Measurements from ENCODE around the gene LTF. TPM values are rescaled to one million over a fixed set of nuclear protein-coding genes. Genes with fewer than 3 reads are reported as not detected.
A peak's percentile ranks its signal among the peaks of the same experiment; 100 is the strongest.

The LTF gene
- polyA plus RNA-seq, 1 donor from 2014 or later = not detected

- Histone ChIP-seq H2AFZ (ENCODE audit: low read depth, low read length) (no peak overlapping the region), H3K36me3 (ENCODE audit: insufficient read depth, low read length) (no peaks in the 10 kb centered on the region), H3K27me3 (ENCODE audit: insufficient read depth, low read depth, low read length) (no peaks in the 10 kb centered on the region), H3K9me3 (ENCODE audit: low read length) (no peaks in the 10 kb centered on the region), H3F3A (ENCODE audit: insufficient read depth, low read length, poor library complexity, severe bottlenecking) (no peaks in the 10 kb centered on the region), H4K20me1 (ENCODE audit: insufficient read depth) (no peaks in the 10 kb centered on the region), H3K9me2 (ENCODE audit: insufficient read depth, low read length) (no peaks in the 10 kb centered on the region), H3K4me3 (ENCODE audit: low read length) (no peak overlapping the region), H3K4me2 (ENCODE audit: low read length) (no peak overlapping the region), H3K79me2 (replicated peaks; ENCODE audit: insufficient read depth, low read length) (no peaks in the 10 kb centered on the region), H3K27ac (ENCODE audit: low read length) (no peak overlapping the region), H3K9ac (ENCODE audit: low read length) (no peak overlapping the region)
- peak; percentile 70 for TF ChIP-seq SMC3 (conservative IDR thresholded peaks at IDR 0.05; ENCODE audit: poor library complexity)
- TF ChIP-seq CTCF (IDR thresholded peaks at IDR 0.05; ENCODE audit: poor library complexity, severe bottlenecking) = peak; percentile 64
- no peak for TF ChIP-seq EP300 (conservative IDR thresholded peaks at IDR 0.05; ENCODE audit: poor library complexity, severe bottlenecking)
- peak; percentile 70 for TF ChIP-seq RAD21 (conservative IDR thresholded peaks at IDR 0.05)
- no peak for TF ChIP-seq TAF1 (IDR thresholded peaks at IDR 0.05; ENCODE audit: low read depth)
Measured at GRCh38 chr3:46442576-46443530, 21.9 kb downstream of the LTF start.

GRCh38 chr3:46440531-46441294, 24.0 kb downstream of the LTF start:
- Histone ChIP-seq H4K20me1 (ENCODE audit: insufficient read depth) (no peaks in the 10 kb centered on the region), H3F3A (ENCODE audit: insufficient read depth, low read length, poor library complexity, severe bottlenecking) (no peaks in the 10 kb centered on the region), H3K27ac (ENCODE audit: low read length) (no peak overlapping the region), H3K9me3 (ENCODE audit: low read length) (no peaks in the 10 kb centered on the region), H3K4me3 (ENCODE audit: low read length) (no peak overlapping the region), H3K9me2 (ENCODE audit: insufficient read depth, low read length) (no peaks in the 10 kb centered on the region), H3K36me3 (ENCODE audit: insufficient read depth, low read length) (no peaks in the 10 kb centered on the region), H3K27me3 (ENCODE audit: insufficient read depth, low read depth, low read length) (no peaks in the 10 kb centered on the region), H3K9ac (ENCODE audit: low read length) (no peak overlapping the region), H3K79me2 (replicated peaks; ENCODE audit: insufficient read depth, low read length) (no peaks in the 10 kb centered on the region), H3K4me2 (ENCODE audit: low read length) (no peak overlapping the region), H2AFZ (ENCODE audit: low read depth, low read length) (no peak overlapping the region)
- TF ChIP-seq EP300 (conservative IDR thresholded peaks at IDR 0.05; ENCODE audit: poor library complexity, severe bottlenecking) = no peak
- TF ChIP-seq EZH2 (IDR thresholded peaks at IDR 0.05; ENCODE audit: borderline replicate concordance, insufficient read depth, low read length, poor library complexity, severe bottlenecking) = no peak
- no peak for TF ChIP-seq CTCF (IDR thresholded peaks at IDR 0.05; ENCODE audit: poor library complexity, severe bottlenecking)
- TF ChIP-seq RAD21 (conservative IDR thresholded peaks at IDR 0.05) = no peak
- TF ChIP-seq POLR2AphosphoS5 (IDR thresholded peaks at IDR 0.05) = no peak
